ENCODE data around the gene KCNQ2.

DNA sequence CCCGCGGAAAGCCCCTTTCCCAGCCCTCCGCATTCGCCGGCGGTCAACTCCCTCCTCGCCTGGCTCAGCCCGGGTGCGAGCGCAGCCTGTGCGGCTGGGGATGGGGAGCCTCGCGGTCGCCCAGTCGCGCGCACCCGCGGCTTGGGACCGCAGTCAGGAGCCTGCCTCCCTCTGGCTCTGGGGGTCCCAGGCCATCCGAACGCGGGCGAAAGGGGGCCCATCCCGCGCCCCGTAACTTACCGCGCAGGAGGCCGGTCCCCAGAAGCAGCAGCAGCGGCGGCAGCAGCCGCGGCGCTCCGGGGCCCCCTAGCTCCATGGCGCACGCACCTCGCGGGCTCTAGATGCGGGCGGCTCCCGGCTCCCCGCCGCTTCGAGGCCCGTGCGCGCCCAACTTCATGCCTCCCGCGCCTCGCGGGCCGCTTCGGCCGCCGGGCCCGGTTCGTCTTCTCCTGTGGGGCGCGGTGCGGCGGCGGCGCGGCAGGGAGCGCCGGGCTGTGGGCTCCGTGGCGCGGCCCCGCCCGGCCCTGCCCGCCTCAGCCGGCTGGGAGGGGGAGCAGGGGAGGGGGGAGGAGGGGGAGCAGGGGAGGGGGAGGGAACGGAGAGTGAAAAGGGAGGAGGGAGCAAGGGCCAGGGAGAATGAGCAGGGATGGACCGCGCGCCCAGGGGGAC, 111.5 kb downstream of the KCNQ2 start, which contains the start of gene CHRNA4:
- TF ChIP-seq CTCF (IDR thresholded peaks at IDR 0.05; ENCODE audit: insufficient read depth, low read length, poor library complexity, severe bottlenecking) (no peak), EZH2phosphoT487 (conservative IDR thresholded peaks at IDR 0.05; ENCODE audit: low read length) (no peak)

Measured in SU-DHL-6 (cell line).